Esophagus muscularis mucosa (tissue), 4 donors: ENCODE results near the gene NME2. TPM values are rescaled to one million over a fixed set of nuclear protein-coding genes. Genes with fewer than 3 reads are reported as not detected.

Experiments
- DNase-seq: peaks from one replicate; pipeline ENCODE4 v3.0.0-alpha.2; 2017; ENCODE audit errors: extremely low spot score
- H3K27ac ChIP-seq, 4 donors: fragments of 200-600 bp; sonication (generic); replicated peaks in 1 of 4; 1 replicate in 3 of 4; 2 replicates in 1 of 4; pipeline ENCODE4 v1.5.1; 2016 to 2019; ENCODE audit warnings: mild to moderate bottlenecking in 1 of 4
- H3K27me3 ChIP-seq, 4 donors: fragments of 200-600 bp; sonication (generic); one replicate each; pipeline versions ENCODE4 v1.5.1 to v1.6.0; 2016 to 2019
- H3K36me3 ChIP-seq, 4 donors: fragments of 200-600 bp; sonication (generic); one replicate each; pipeline ENCODE4 v1.5.1; 2016 to 2019
- H3K4me1 ChIP-seq, 4 donors: fragments of 200-600 bp; sonication (generic); one replicate each; pipeline ENCODE4 v1.5.1; 2016 to 2019
- H3K4me3 ChIP-seq, 4 donors: fragments of 200-600 bp; sonication (generic); 1 replicate in 2 of 4; 2 replicates in 2 of 4; pipeline ENCODE4 v1.5.1; 2016 to 2019; ENCODE audit warnings: mild to moderate bottlenecking in 4 of 4, moderate library complexity in 1 of 4
- H3K9me3 ChIP-seq, 4 donors: fragments of 200-600 bp; sonication (generic); 1 replicate in 3 of 4; 2 replicates in 1 of 4; pipeline ENCODE4 v1.5.1; 2016 to 2019
- EP300 ChIP-seq: sonication (generic); formaldehyde crosslinking; IDR thresholded peaks from one replicate; pipeline ENCODE4 v1.6.1; 2017; ENCODE audit warnings: antibody characterized with exemption
- POLR2A ChIP-seq: fragments of 450-650 bp; IDR thresholded peaks from one replicate; pipeline ENCODE4 v1.6.1; 2017; ENCODE audit warnings: antibody characterized with exemption, moderate library complexity, mild to moderate bottlenecking, low read depth
- POLR2AphosphoS5 ChIP-seq, 2 donors: sonication (generic); formaldehyde crosslinking; IDR thresholded peaks; one replicate each; pipeline ENCODE4 v1.6.1; 2017; ENCODE audit warnings: antibody characterized with exemption in 2 of 2
- WGBS: methylation state at CpG from one replicate; pipeline ENCODE4 v1.1.5; 2018; 5-methylcytosine and 5-hydroxymethylcytosine counted together
- intact Hi-C: fragments of 100-400 bp; cut with DNase I; formaldehyde crosslinking; loops from one replicate; pipeline ENCODE4 v1.15.1; 2023
- total RNA-seq, 4 donors: library from RNA; depleted of rRNA; stranded (reverse); fragments of >200 nt; gene quantifications; one replicate each; pipeline versions ENCODE4 v1.1.0 to v1.2.1, GENCODE V29; 2016
- TF ChIP-seq, protein P1 (sequence below), 3 experiments: fragments of 200-600 bp in 2 of 3; fragments of 450-650 bp in 1 of 3; sonication (generic) in 2 of 3; IDR thresholded peaks; one replicate each; pipeline ENCODE4 v1.5.1; 2017 to 2019; ENCODE audit warnings: antibody characterized with exemption in 3 of 3, mild to moderate bottlenecking in 2 of 3, moderate library complexity in 1 of 3

The NME2 gene
- total RNA-seq, 4 donors from 2014 or later, result 245 to 554 (median 350) TPM

GRCh38 chr17:51153210-51154072, 12.8 kb upstream of the NME2 start, which contains the start of gene NME1:
Gene NME1 (plus strand): TSS chr17:51153559. CDS start chr17:51155655, 2,096 bp downstream.
- no peak for TF ChIP-seq POLR2A
- TF ChIP-seq, protein P1, sequence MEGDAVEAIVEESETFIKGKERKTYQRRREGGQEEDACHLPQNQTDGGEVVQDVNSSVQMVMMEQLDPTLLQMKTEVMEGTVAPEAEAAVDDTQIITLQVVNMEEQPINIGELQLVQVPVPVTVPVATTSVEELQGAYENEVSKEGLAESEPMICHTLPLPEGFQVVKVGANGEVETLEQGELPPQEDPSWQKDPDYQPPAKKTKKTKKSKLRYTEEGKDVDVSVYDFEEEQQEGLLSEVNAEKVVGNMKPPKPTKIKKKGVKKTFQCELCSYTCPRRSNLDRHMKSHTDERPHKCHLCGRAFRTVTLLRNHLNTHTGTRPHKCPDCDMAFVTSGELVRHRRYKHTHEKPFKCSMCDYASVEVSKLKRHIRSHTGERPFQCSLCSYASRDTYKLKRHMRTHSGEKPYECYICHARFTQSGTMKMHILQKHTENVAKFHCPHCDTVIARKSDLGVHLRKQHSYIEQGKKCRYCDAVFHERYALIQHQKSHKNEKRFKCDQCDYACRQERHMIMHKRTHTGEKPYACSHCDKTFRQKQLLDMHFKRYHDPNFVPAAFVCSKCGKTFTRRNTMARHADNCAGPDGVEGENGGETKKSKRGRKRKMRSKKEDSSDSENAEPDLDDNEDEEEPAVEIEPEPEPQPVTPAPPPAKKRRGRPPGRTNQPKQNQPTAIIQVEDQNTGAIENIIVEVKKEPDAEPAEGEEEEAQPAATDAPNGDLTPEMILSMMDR (IDR thresholded peaks at IDR 0.05), result peak; percentile 78 to 89 (median 79)
- TF ChIP-seq POLR2AphosphoS5 (IDR thresholded peaks at IDR 0.05), result peak; percentile 79 to 98
- TF ChIP-seq EP300, result no peak
- no peaks in the 10 kb centered on the region for H3K9me3 ChIP-seq
- WGBS, result 0% methylated on average over 54 of the region's 60 CpGs
- DNase-seq, result peak; percentile 99
- peaks cover 0 to 20% (median 12%) of the 10 kb centered on the region in 4 donors for H3K36me3 ChIP-seq
- intact Hi-C loops, result loop anchor here (2.0 to 5.0 kb wide), 3 partner anchors 33 to 151 kb away; partner anchors contain the start of gene SPAG9
- H3K27me3 ChIP-seq, result no peaks in the 10 kb centered on the region
- peaks cover 15 to 24% (median 19%) of the 10 kb centered on the region in 4 donors for H3K4me1 ChIP-seq
- H3K27ac ChIP-seq, result peak within 1 kb of the TSS; percentile 86 to 91 (median 88)
- H3K4me3 ChIP-seq, result peak within 1 kb of the TSS; percentile 69 to 80 (median 76)

- Histone ChIP-seq H3K4me3 (peak overlapping the region; percentile 69 to 80 (median 76)), H3K27me3 (no peaks in the 10 kb centered on the region), H3K4me1 (peaks cover 15 to 24% (median 19%) of the 10 kb centered on the region in 4 donors), H3K27ac (peak overlapping the region in 2 of 4 donors; percentile 89 to 91), H3K9me3 (no peaks in the 10 kb centered on the region), H3K36me3 (peaks cover 0 to 22% (median 14%) of the 10 kb centered on the region in 4 donors)
- WGBS, result 16% methylated on average over 6 of the region's 6 CpGs
- TF ChIP-seq POLR2A (no peak), EP300 (no peak)
- TF ChIP-seq, protein P1 (IDR thresholded peaks at IDR 0.05), result no peak
- no peak for DNase-seq
- intact Hi-C loops, result loop anchor here (5.0 kb wide), 2 partner anchors 97 to 152 kb away; no protein-coding TSS in a partner anchor
These were observed 12.0 kb upstream of the NME2 start for GRCh38 chr17:51154176-51154575.

DNA sequence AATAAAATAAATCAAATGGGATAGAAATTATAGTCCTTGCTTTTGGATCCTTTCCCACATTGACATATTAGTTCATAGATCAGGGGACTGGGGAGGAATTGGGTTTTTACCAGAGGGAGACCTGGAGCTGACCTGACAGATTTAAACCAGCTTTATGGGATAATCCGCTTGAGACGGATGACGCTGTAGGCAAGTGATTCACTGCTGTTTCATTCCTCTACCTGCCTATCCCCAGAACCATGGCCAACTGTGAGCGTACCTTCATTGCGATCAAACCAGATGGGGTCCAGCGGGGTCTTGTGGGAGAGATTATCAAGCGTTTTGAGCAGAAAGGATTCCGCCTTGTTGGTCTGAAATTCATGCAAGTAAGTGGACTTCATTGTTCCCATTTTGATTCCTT, 10.8 kb upstream of the NME2 start:
- peaks cover 15 to 24% (median 19%) of the 10 kb centered on the region in 4 donors for H3K4me1 ChIP-seq
- TF ChIP-seq EP300 (no peak), POLR2A (no peak), POLR2AphosphoS5 (IDR thresholded peaks at IDR 0.05) (no peak)
- TF ChIP-seq, protein P1 (IDR thresholded peaks at IDR 0.05), result no peak
- H3K27me3 ChIP-seq, result no peaks in the 10 kb centered on the region
- H3K27ac ChIP-seq, result no peak overlapping the region
- no peak for DNase-seq
- H3K4me3 ChIP-seq, result no peak overlapping the region
- 92% methylated on average over 8 of the region's 8 CpGs for WGBS
- H3K36me3 ChIP-seq, result peaks cover 0 to 31% (median 21%) of the 10 kb centered on the region in 4 donors
- intact Hi-C loops, result no loop called here
- no peaks in the 10 kb centered on the region for H3K9me3 ChIP-seq

DNA sequence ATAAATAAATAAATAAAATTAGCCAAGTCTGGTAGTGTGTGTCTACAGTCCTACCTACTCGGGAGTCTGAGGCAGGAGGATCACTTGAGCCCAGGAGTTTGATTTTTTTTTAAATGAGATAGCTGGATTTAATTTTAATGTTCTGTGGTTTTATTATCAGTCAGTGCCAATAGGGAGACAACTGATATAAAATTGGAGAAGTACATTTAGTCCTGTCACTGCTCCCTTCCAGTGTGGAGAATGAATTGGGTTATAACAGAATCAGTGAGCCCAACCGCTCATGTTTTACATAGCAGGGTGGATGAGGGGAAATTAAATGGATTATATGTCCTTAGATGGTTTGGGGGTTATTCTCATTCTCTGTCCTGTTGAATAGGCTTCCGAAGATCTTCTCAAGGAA, 6.6 kb upstream of the NME2 start:
- H3K27ac ChIP-seq, result no peak overlapping the region
- H3K9me3 ChIP-seq, result no peaks in the 10 kb centered on the region
- DNase-seq, result no peak
- H3K36me3 ChIP-seq, result peaks cover 7 to 60% (median 42%) of the 10 kb centered on the region in 4 donors
- H3K4me3 ChIP-seq, result no peak overlapping the region
- intact Hi-C loops, result no loop called here
- 87% methylated on average over 3 of the region's 3 CpGs for WGBS
- peaks cover 3 to 5% (median 4%) of the 10 kb centered on the region in 4 donors for H3K4me1 ChIP-seq
- H3K27me3 ChIP-seq, result no peaks in the 10 kb centered on the region
- no peak for TF ChIP-seq EP300
- TF ChIP-seq POLR2A, result no peak
- TF ChIP-seq POLR2AphosphoS5 (IDR thresholded peaks at IDR 0.05), result no peak
- TF ChIP-seq, protein P1 (IDR thresholded peaks at IDR 0.05), result no peak
